Ascending aorta (tissue), 2 donors: Measurements from ENCODE around the gene LMCD1. TPM values are rescaled to one million over a fixed set of nuclear protein-coding genes. Genes with fewer than 3 reads are reported as not detected.

Experiments used
- DNase-seq, 2 donors: peaks; one replicate each; pipeline ENCODE4 v3.0.0-alpha.2; 2019; ENCODE audit warnings: low spot score in 2 of 2
- H3K27ac ChIP-seq, 2 donors: fragments of 200-600 bp; sonication (generic); one replicate each; pipeline ENCODE4 v1.5.1; 2016 to 2017; ENCODE audit warnings: mild to moderate bottlenecking in 1 of 2
- H3K27me3 ChIP-seq: fragments of 200-600 bp; sonication (generic); one replicate; pipeline ENCODE4 v1.5.1; 2017
- H3K36me3 ChIP-seq, 2 donors: fragments of 200-600 bp; sonication (generic); one replicate each; pipeline ENCODE4 v1.5.1; 2016
- H3K4me1 ChIP-seq, 2 donors: fragments of 200-600 bp; sonication (generic); one replicate each; pipeline ENCODE4 v1.5.1; 2016 to 2017; ENCODE audit warnings: mild to moderate bottlenecking in 1 of 2
- H3K4me3 ChIP-seq, 2 donors: fragments of 200-600 bp; sonication (generic); one replicate each; pipeline ENCODE4 v1.5.1; 2016 to 2017; ENCODE audit warnings: mild to moderate bottlenecking in 1 of 2
- H3K9me3 ChIP-seq, 2 donors: fragments of 200-600 bp; sonication (generic); one replicate each; pipeline ENCODE4 v1.5.1; 2016
- intact Hi-C: fragments of 100-400 bp; cut with DNase I; formaldehyde crosslinking; loops from one replicate; pipeline ENCODE4 v1.15.1; 2023
- total RNA-seq: library from RNA; depleted of rRNA; stranded (reverse); fragments of >200 nt; gene quantifications from one replicate; pipeline ENCODE4 v1.1.0, GENCODE V29; 2016
- TF ChIP-seq, protein P1 (sequence below), 3 experiments: fragments of 200-600 bp in 2 of 3; fragments of 450-650 bp in 1 of 3; sonication (generic) in 2 of 3; IDR thresholded peaks; one replicate each; pipeline ENCODE4 v1.5.1; 2016 to 2019; ENCODE audit warnings: antibody characterized with exemption in 3 of 3, mild to moderate bottlenecking in 1 of 3, moderate library complexity in 1 of 3

LMCD1 gene
- total RNA-seq, 1 donor from 2014 or later = 634 TPM

DNA sequence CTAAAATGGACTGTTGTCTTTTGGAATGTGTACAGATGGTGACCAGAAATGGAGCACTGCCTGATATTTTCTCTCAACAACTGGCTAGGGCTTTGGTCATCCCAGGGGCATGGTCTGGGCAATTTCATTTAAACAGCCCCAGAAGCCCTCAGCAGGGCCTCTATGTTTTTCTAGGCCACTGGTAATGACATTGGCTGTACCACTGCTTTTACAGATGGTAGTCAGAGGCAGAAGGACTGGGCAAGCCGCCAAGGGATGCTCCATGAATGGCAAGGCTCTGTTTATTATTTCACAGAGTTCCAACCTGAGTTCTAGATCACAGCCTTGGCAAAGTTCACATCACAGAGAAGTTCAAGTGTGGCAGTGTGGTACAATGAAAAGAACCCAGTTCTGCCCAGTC lies 37.0 kb upstream of the LMCD1 start:
- peak overlapping the region; percentile 47 to 93 for H3K27ac ChIP-seq
- H3K4me3 ChIP-seq = no peak overlapping the region
- TF ChIP-seq, protein P1, sequence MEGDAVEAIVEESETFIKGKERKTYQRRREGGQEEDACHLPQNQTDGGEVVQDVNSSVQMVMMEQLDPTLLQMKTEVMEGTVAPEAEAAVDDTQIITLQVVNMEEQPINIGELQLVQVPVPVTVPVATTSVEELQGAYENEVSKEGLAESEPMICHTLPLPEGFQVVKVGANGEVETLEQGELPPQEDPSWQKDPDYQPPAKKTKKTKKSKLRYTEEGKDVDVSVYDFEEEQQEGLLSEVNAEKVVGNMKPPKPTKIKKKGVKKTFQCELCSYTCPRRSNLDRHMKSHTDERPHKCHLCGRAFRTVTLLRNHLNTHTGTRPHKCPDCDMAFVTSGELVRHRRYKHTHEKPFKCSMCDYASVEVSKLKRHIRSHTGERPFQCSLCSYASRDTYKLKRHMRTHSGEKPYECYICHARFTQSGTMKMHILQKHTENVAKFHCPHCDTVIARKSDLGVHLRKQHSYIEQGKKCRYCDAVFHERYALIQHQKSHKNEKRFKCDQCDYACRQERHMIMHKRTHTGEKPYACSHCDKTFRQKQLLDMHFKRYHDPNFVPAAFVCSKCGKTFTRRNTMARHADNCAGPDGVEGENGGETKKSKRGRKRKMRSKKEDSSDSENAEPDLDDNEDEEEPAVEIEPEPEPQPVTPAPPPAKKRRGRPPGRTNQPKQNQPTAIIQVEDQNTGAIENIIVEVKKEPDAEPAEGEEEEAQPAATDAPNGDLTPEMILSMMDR (IDR thresholded peaks at IDR 0.05) = no peak
- no peaks in the 10 kb centered on the region for H3K36me3 ChIP-seq
- no peaks in the 10 kb centered on the region for H3K9me3 ChIP-seq
- no peaks in the 10 kb centered on the region for H3K27me3 ChIP-seq
- intact Hi-C loops = no loop called here
- peaks cover 0 to 22% of the 10 kb centered on the region in 2 donors for H3K4me1 ChIP-seq
- DNase-seq = no peak

DNA sequence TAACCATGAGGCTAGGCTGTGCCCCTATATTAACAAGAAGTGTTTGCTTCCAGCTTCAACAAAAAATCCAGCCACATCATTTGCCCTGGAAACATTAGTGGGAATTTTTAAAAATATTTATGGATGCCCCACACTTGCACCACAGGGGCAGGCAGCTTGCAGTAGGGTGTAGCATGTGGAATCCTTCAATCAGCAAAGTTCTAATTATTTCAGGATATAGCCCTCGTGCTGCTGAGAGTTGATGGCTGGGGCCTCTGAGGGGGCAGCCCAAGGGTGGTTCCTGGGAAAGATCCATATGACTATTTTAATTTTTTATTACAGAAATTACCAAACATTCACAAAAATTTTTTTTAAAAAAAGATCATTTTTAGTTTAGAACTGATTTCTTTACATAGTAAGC lies 35.1 kb upstream of the LMCD1 start:
- peaks cover 0 to 13% of the 10 kb centered on the region in 2 donors for H3K4me1 ChIP-seq
- intact Hi-C loops = loop anchor here (2.0 kb wide), 1 partner anchor 14 kb away; no protein-coding TSS in a partner anchor
- no peak overlapping the region for H3K27ac ChIP-seq
- H3K4me3 ChIP-seq = no peak overlapping the region
- TF ChIP-seq, protein P1 (IDR thresholded peaks at IDR 0.05) = no peak
- no peaks in the 10 kb centered on the region for H3K27me3 ChIP-seq
- no peak for DNase-seq
- no peaks in the 10 kb centered on the region for H3K9me3 ChIP-seq
- no peaks in the 10 kb centered on the region for H3K36me3 ChIP-seq

- Histone ChIP-seq H3K4me1 (peaks cover 0 to 7% of the 10 kb centered on the region in 2 donors), H3K36me3 (no peaks in the 10 kb centered on the region), H3K4me3 (no peak overlapping the region), H3K27ac (no peak overlapping the region), H3K27me3 (no peaks in the 10 kb centered on the region), H3K9me3 (no peaks in the 10 kb centered on the region)
- DNase-seq = no peak
- intact Hi-C loops = no loop called here
- TF ChIP-seq, protein P1 (IDR thresholded peaks at IDR 0.05) = no peak
These were observed 30.8 kb upstream of the LMCD1 start for GRCh38 chr3:8470801-8471200.

DNA sequence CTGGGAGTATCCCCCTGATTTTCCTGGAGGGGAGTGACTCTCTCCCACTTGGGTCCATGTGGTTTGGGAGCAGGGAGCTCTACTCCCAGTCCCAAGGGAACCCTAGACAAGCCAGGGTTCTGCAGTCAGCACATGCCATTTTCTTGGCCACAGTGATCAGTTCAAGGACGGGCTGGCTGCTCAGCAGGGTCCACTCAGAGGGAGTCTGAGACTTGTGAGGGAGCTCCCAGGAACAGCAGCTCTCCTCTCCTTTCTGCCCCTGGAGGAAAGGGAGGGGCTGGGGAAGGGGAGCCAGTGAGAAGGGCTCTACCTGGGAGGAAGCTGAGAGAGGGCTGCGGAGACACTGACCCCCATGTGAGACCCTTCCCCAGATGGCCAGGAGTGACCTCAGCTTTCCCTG lies 29.1 kb upstream of the LMCD1 start:
- peak overlapping the region in 1 of 2 donors; percentile 4 for H3K27ac ChIP-seq

DNA sequence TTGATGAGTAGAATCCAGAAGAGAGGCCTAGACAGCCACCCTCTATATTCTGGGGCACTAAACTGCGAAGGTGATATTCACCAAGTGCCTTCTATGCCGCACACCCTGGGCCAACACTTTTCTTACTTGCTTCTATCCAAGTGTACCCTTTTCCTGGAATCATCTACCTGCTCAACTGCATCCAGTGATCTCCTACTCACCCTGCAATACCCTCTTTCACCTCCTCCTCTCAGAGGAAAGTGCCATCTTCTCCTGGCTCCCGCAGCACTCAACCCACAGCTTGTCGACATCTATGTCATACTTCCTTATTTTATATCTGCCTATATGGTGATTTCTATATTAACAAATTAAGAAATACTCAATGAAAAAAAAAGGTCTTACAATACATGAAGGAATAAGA lies 28.6 kb upstream of the LMCD1 start:
- no peak for DNase-seq
- Histone ChIP-seq H3K4me1 (peaks cover 0 to 7% of the 10 kb centered on the region in 2 donors), H3K4me3 (no peak overlapping the region), H3K36me3 (no peaks in the 10 kb centered on the region), H3K27me3 (no peaks in the 10 kb centered on the region), H3K9me3 (no peaks in the 10 kb centered on the region), H3K27ac (peak overlapping the region in 1 of 2 donors; percentile 4)
- intact Hi-C loops = no loop called here
- TF ChIP-seq, protein P1 (IDR thresholded peaks at IDR 0.05) = no peak

More for the DNA sequence above, 29.1 kb upstream of the LMCD1 start:
- H3K27me3 ChIP-seq = no peaks in the 10 kb centered on the region
- no peaks in the 10 kb centered on the region for H3K36me3 ChIP-seq
- intact Hi-C loops = no loop called here
- H3K4me1 ChIP-seq = peaks cover 0 to 7% of the 10 kb centered on the region in 2 donors
- DNase-seq = no peak
- TF ChIP-seq, protein P1 (IDR thresholded peaks at IDR 0.05) = no peak
- no peaks in the 10 kb centered on the region for H3K9me3 ChIP-seq
- no peak overlapping the region for H3K4me3 ChIP-seq

DNA sequence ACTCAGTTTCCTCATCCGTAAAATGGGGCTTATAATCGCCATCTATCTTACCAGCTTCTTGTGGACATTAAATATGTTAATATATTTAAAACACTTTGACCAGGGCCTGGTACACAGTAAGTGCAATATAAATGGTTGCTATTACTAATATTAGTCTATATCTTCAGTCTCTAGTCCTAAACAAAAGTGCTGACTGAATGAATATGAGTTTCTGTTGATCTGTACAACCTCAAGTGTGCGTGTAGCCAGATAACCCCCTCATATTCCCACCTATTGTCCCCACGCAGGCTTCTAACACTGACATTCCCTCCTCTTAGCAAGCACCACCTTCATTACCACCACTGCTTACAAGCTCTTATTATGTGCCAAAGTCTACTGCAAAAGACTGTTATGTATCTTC lies 27.6 kb upstream of the LMCD1 start:
- TF ChIP-seq, protein P1 (IDR thresholded peaks at IDR 0.05) = no peak
- H3K27me3 ChIP-seq = no peaks in the 10 kb centered on the region
- no peaks in the 10 kb centered on the region for H3K9me3 ChIP-seq
- H3K27ac ChIP-seq = no peak overlapping the region
- H3K36me3 ChIP-seq = no peaks in the 10 kb centered on the region
- intact Hi-C loops = no loop called here
- H3K4me3 ChIP-seq = no peak overlapping the region
- DNase-seq = no peak
- peaks cover 0 to 7% of the 10 kb centered on the region in 2 donors for H3K4me1 ChIP-seq
